Stimulated activated CD4-positive, alpha-beta T cell treated with anti-CD3 and anti-CD28 coated beads, Interleukin-15, amount 100 ng/mL, for 1 hour (primary cell): ENCODE results near the gene DNAJA2.
"Not testable (repeated sequence)": the region's sequence is repeated elsewhere in the genome, so short reads cannot be mapped to it uniquely, and the experiment has no call there.

Source experiments
- DNase-seq, 2 donors: peaks; one replicate each; pipeline ENCODE4 v3.0.0-alpha.2; 2020; ENCODE audit warnings: low read depth in 1 of 2, low spot score in 1 of 2

The DNAJA2 gene

GRCh38 chr16:46973207-46973995 lies at the start of gene DNAJA2:
TSS of gene DNAJA2 (minus strand) at chr16:46973674. CDS start at chr16:46973572, 102 bp downstream.
- DNase-seq = peak; percentile 84 to 92

- no peak for DNase-seq
Measured at GRCh38 chr16:47019568-47019967, 46.1 kb upstream of the DNAJA2 start.

GRCh38 chr16:47018223-47018891 lies 44.9 kb upstream of the DNAJA2 start:
- DNase-seq = peak in 1 of 2 donors; percentile 6

- DNase-seq = no peak
Measured at GRCh38 chr16:47017636-47018035, 44.2 kb upstream of the DNAJA2 start.

GRCh38 chr16:47016700-47017133 lies 43.2 kb upstream of the DNAJA2 start:
- DNase-seq = no peak

- no peak for DNase-seq
Measured at GRCh38 chr16:47013910-47014309, 40.4 kb upstream of the DNAJA2 start.

GRCh38 chr16:47013172-47013571 lies 39.7 kb upstream of the DNAJA2 start:
- DNase-seq = no peak

- not testable (repeated sequence) for DNase-seq
Measured at GRCh38 chr16:47010812-47011211, 37.3 kb upstream of the DNAJA2 start.

- DNase-seq = no peak
Measured at GRCh38 chr16:47008612-47009011, 35.1 kb upstream of the DNAJA2 start.

- no peak for DNase-seq
Measured at GRCh38 chr16:47008174-47008573, 34.7 kb upstream of the DNAJA2 start.

- DNase-seq = no peak
Measured at GRCh38 chr16:47004652-47005051, 31.2 kb upstream of the DNAJA2 start.

GRCh38 chr16:47000066-47000465 lies 26.6 kb upstream of the DNAJA2 start:
- DNase-seq = not testable (repeated sequence)

- DNase-seq = no peak
Measured at GRCh38 chr16:46997844-46998243, 24.4 kb upstream of the DNAJA2 start.

- DNase-seq = no peak
Measured at GRCh38 chr16:46996952-46997458, 23.5 kb upstream of the DNAJA2 start.

- no peak for DNase-seq
Measured at GRCh38 chr16:46996391-46996790, 22.9 kb upstream of the DNAJA2 start.

- no peak for DNase-seq
Measured at GRCh38 chr16:46991729-46992704, 18.5 kb upstream of the DNAJA2 start.

- DNase-seq = no peak
Measured at GRCh38 chr16:46986896-46987295, 13.4 kb upstream of the DNAJA2 start.

GRCh38 chr16:46986438-46986837 lies 13.0 kb upstream of the DNAJA2 start:
- no peak for DNase-seq

- no peak for DNase-seq
Measured at GRCh38 chr16:46982335-46982734, 8.9 kb upstream of the DNAJA2 start.

- DNase-seq = no peak
Measured at GRCh38 chr16:46980926-46981325, 7.5 kb upstream of the DNAJA2 start.

- DNase-seq = no peak
Measured at GRCh38 chr16:46976550-46976949, 3.1 kb upstream of the DNAJA2 start.
